ENCODE data around the gene RERE.

DNA sequence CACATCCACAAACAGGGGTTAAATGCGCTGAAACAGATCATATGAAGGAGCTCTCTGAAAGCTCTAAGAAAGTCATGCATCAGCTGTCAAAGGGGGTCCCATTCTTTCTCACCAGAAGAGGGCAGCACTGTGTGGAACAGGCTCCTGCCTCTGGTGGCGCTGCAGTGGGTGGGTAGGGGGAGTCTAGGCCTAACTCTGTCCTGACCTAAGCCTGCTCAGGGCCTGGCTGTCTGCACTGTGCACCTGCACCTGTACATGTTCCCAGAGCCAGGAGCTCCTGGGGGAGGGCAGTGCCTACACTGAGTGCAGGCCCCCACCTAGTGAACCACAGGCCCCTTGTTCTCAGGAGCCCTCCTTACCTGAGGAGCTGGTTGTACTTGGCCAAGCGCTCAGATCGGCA lies 45.1 kb upstream of the RERE start:
- TF ChIP-seq, protein P1, sequence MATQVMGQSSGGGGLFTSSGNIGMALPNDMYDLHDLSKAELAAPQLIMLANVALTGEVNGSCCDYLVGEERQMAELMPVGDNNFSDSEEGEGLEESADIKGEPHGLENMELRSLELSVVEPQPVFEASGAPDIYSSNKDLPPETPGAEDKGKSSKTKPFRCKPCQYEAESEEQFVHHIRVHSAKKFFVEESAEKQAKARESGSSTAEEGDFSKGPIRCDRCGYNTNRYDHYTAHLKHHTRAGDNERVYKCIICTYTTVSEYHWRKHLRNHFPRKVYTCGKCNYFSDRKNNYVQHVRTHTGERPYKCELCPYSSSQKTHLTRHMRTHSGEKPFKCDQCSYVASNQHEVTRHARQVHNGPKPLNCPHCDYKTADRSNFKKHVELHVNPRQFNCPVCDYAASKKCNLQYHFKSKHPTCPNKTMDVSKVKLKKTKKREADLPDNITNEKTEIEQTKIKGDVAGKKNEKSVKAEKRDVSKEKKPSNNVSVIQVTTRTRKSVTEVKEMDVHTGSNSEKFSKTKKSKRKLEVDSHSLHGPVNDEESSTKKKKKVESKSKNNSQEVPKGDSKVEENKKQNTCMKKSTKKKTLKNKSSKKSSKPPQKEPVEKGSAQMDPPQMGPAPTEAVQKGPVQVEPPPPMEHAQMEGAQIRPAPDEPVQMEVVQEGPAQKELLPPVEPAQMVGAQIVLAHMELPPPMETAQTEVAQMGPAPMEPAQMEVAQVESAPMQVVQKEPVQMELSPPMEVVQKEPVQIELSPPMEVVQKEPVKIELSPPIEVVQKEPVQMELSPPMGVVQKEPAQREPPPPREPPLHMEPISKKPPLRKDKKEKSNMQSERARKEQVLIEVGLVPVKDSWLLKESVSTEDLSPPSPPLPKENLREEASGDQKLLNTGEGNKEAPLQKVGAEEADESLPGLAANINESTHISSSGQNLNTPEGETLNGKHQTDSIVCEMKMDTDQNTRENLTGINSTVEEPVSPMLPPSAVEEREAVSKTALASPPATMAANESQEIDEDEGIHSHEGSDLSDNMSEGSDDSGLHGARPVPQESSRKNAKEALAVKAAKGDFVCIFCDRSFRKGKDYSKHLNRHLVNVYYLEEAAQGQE (IDR thresholded peaks at IDR 0.05; ENCODE audit: insufficient read depth in 1 of 2, low read depth in 2 of 2, low read length in 1 of 2): no peak
- TF ChIP-seq POLR2AphosphoS5 (IDR thresholded peaks at IDR 0.05; ENCODE audit: low read depth, low read length): no peak

Measured in Panc1 (cell line).